ENCODE results near the gene GNE. TPM values are rescaled to one million over a fixed set of nuclear protein-coding genes. Genes with fewer than 3 reads are reported as not detected.

The GNE gene
- polyA plus RNA-seq, 1 donor (not counting 4 experiments of a cell fraction or from before 2014, with no cell fraction given): 10.1 TPM

GRCh38 chr9:36221667-36222066 lies 36.6 kb downstream of the GNE start:
- FAIRE-seq: no peak

GRCh38 chr9:36218411-36218901 lies 39.8 kb downstream of the GNE start:
- no peak for FAIRE-seq
- H3K9me3 ChIP-seq (ENCODE audit: control insufficient read depth, low read depth, low read length): no peaks in the 10 kb centered on the region
- H3K4me3 ChIP-seq (ENCODE audit: control insufficient read depth in 2 of 3, extremely low read depth in 1 of 3, insufficient read depth in 2 of 3, low read depth in 1 of 3, low read length in 3 of 3): no peak overlapping the region
- DNase-seq (ENCODE audit: low read depth, low spot score): no peak
- peaks cover 3% of the 10 kb centered on the region for H4K20me1 ChIP-seq (ENCODE audit: control insufficient read depth, extremely low read depth, insufficient read depth, low read length)
- no peak overlapping the region for H3K27ac ChIP-seq (ENCODE audit: control insufficient read depth, insufficient read depth, low read length)
- peaks cover 26 to 44% of the 10 kb centered on the region in 2 experiments for H3K36me3 ChIP-seq (ENCODE audit: control insufficient read depth in 2 of 2, extremely low read depth in 1 of 2, insufficient read depth in 2 of 2, low read length in 2 of 2)
- dilution Hi-C loops (cut with MboI; ENCODE audit: extremely low pct_ligation_motif_present, low sequenced_read_pairs): no loop called here
- no peak overlapping the region for H3K4me2 ChIP-seq (ENCODE audit: control insufficient read depth, extremely low read depth, insufficient read depth, low read depth, low read length)
- no peaks in the 10 kb centered on the region for H3K4me1 ChIP-seq (ENCODE audit: control insufficient read depth, extremely low read depth, insufficient read depth, low read length)
- TF ChIP-seq EZH2 (IDR thresholded peaks at IDR 0.05; ENCODE audit: low read length): no peak
- no peak for TF ChIP-seq CTCF (optimal IDR thresholded peaks at IDR 0.05 in 1 of 3, IDR thresholded peaks at IDR 0.05 in 1 of 3, conservative IDR thresholded peaks at IDR 0.05 in 1 of 3; ENCODE audit: extremely low read depth in 1 of 3, insufficient read depth in 2 of 3, low read length in 3 of 3)
- no peaks in the 10 kb centered on the region for H3K27me3 ChIP-seq (ENCODE audit: control insufficient read depth, extremely low read depth, insufficient read depth, low read length)
- H3K9ac ChIP-seq (ENCODE audit: control insufficient read depth, extremely low read depth, insufficient read depth, low read length): no peak overlapping the region
- H2AFZ ChIP-seq (ENCODE audit: control insufficient read depth, low read length): no peak overlapping the region
- H3K79me2 ChIP-seq (ENCODE audit: control insufficient read depth, insufficient read depth, low read length): peaks cover 4% of the 10 kb centered on the region
- no peaks in the 10 kb centered on the region for H3K9me1 ChIP-seq (ENCODE audit: control insufficient read depth, extremely low read depth, insufficient read depth, low read length)

More at GRCh38 chr9:36221667-36222066, 36.6 kb downstream of the GNE start:
- Histone ChIP-seq H3K27me3 (ENCODE audit: control insufficient read depth, extremely low read depth, insufficient read depth, low read length) (no peaks in the 10 kb centered on the region), H3K4me1 (ENCODE audit: control insufficient read depth, extremely low read depth, insufficient read depth, low read length) (no peaks in the 10 kb centered on the region), H3K4me2 (ENCODE audit: control insufficient read depth, extremely low read depth, insufficient read depth, low read depth, low read length) (no peak overlapping the region), H3K4me3 (ENCODE audit: control insufficient read depth in 2 of 3, extremely low read depth in 1 of 3, insufficient read depth in 2 of 3, low read depth in 1 of 3, low read length in 3 of 3) (no peak overlapping the region), H3K9me1 (ENCODE audit: control insufficient read depth, extremely low read depth, insufficient read depth, low read length) (no peaks in the 10 kb centered on the region), H4K20me1 (ENCODE audit: control insufficient read depth, extremely low read depth, insufficient read depth, low read length) (no peaks in the 10 kb centered on the region), H3K9ac (ENCODE audit: control insufficient read depth, extremely low read depth, insufficient read depth, low read length) (no peak overlapping the region), H3K36me3 (ENCODE audit: control insufficient read depth in 2 of 2, extremely low read depth in 1 of 2, insufficient read depth in 2 of 2, low read length in 2 of 2) (peaks cover 26 to 37% of the 10 kb centered on the region in 2 experiments), H3K9me3 (ENCODE audit: control insufficient read depth, low read depth, low read length) (no peaks in the 10 kb centered on the region), H2AFZ (ENCODE audit: control insufficient read depth, low read length) (no peak overlapping the region), H3K27ac (ENCODE audit: control insufficient read depth, insufficient read depth, low read length) (no peak overlapping the region), H3K79me2 (ENCODE audit: control insufficient read depth, insufficient read depth, low read length) (peaks cover 4% of the 10 kb centered on the region)
- dilution Hi-C loops (cut with MboI; ENCODE audit: extremely low pct_ligation_motif_present, low sequenced_read_pairs): no loop called here
- DNase-seq (ENCODE audit: low read depth, low spot score): no peak
- TF ChIP-seq EZH2 (IDR thresholded peaks at IDR 0.05; ENCODE audit: low read length): no peak
- no peak for TF ChIP-seq CTCF (optimal IDR thresholded peaks at IDR 0.05 in 1 of 3, IDR thresholded peaks at IDR 0.05 in 1 of 3, conservative IDR thresholded peaks at IDR 0.05 in 1 of 3; ENCODE audit: extremely low read depth in 1 of 3, insufficient read depth in 2 of 3, low read length in 3 of 3)
